Activated T-helper 2 cell treated with anti-CD3 and anti-CD28 coated beads, Interferon-gamma antibody, Interleukin-2, Interleukin-4, amounts not matched to agents 10 μg/mL and 5 μg/mL and 100 μg/mL, durations not matched to agents 14 hours and 24 hours and 36 hours (primary cell): ENCODE data around the gene ZNF396. TPM values are rescaled to one million over a fixed set of nuclear protein-coding genes. Genes with fewer than 3 reads are reported as not detected.

Source experiments
- DNase-seq: peaks from one replicate; pipeline ENCODE4 v3.0.0; 2021; ENCODE audit warnings: low spot score
- H3K27ac Mint-ChIP-seq: one replicate; pipeline ENCODE4 v1.8.0; 2021; ENCODE audit warnings: mixed read lengths
- H3K27me3 Mint-ChIP-seq: one replicate; pipeline ENCODE4 v1.8.0; 2021; ENCODE audit warnings: low read depth, mixed read lengths
- H3K36me3 Mint-ChIP-seq: one replicate; pipeline ENCODE4 v1.8.0; 2021; ENCODE audit warnings: low read depth, mixed read lengths
- H3K4me1 Mint-ChIP-seq: one replicate; pipeline ENCODE4 v1.8.0; 2021; ENCODE audit warnings: low read depth, mixed read lengths
- H3K4me3 Mint-ChIP-seq: one replicate; pipeline ENCODE4 v1.8.0; 2021; ENCODE audit warnings: low read depth, mild to moderate bottlenecking, moderate library complexity, mixed read lengths
- H3K9me3 Mint-ChIP-seq: one replicate; pipeline ENCODE4 v1.8.0; 2021; ENCODE audit warnings: mixed read lengths
- intact Hi-C: fragments of 100-400 bp; cut with micrococcal nuclease; formaldehyde crosslinking; loops from one replicate; pipeline ENCODE4 v1.15.1; 2023
- total RNA-seq: library from RNA; stranded (reverse); gene quantifications from 2 replicates; pipeline ENCODE4 v1.2.3, GENCODE V29; 2022

Gene ZNF396
- total RNA-seq, 1 donor from 2014 or later = 0.32 TPM

GRCh38 chr18:35407871-35408481, 30.8 kb upstream of the ZNF396 start:
- DNase-seq = no peak
- H3K27me3 Mint-ChIP-seq = peaks cover 13% of the 10 kb centered on the region
- intact Hi-C loops = no loop called here
- no peak overlapping the region for H3K27ac Mint-ChIP-seq
- no peaks in the 10 kb centered on the region for H3K36me3 Mint-ChIP-seq
- peaks cover 4% of the 10 kb centered on the region for H3K4me1 Mint-ChIP-seq
- no peaks in the 10 kb centered on the region for H3K9me3 Mint-ChIP-seq
- H3K4me3 Mint-ChIP-seq = no peak overlapping the region

DNA sequence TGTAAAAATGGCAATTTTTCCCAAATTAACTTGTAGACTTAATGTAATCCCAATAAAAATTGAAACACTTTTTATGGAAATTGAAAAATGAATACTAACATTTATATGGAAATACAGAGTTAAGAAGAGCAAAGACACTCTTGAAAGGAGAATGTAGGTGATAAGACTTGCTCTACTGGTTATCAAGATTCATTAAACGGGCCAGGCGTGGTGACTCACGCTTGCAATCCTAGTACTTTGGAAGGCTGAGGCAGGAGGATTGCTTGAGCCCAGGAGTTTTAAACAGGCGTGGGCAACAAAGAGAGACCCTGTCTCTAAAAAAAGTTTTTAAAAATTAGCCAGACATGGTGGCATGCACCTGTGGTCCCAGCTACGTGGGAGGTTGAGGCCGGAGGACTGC, 29.5 kb upstream of the ZNF396 start:
- no peak overlapping the region for H3K4me3 Mint-ChIP-seq
- intact Hi-C loops = no loop called here
- no peak overlapping the region for H3K27ac Mint-ChIP-seq
- no peaks in the 10 kb centered on the region for H3K4me1 Mint-ChIP-seq
- H3K27me3 Mint-ChIP-seq = peaks cover 13% of the 10 kb centered on the region
- no peaks in the 10 kb centered on the region for H3K36me3 Mint-ChIP-seq
- DNase-seq = no peak
- no peaks in the 10 kb centered on the region for H3K9me3 Mint-ChIP-seq

DNA sequence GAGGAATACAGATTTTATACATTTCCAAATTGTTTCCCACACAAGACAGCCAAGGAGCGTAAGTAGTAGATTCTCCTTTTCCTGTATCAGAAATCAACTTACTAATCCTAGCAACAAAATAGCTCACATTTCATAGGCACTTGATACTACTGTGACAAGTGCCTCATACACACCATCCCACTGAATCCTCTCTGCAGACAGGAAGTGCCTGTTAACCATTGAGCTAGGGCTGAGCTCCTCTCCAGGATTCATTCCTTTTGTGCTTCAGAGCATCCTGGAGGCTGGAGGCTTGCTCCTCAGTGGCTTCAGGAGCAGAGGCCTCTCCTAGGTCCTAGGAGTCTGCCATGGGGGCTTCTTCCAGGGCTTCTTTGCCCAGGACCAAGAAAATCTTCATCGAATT, 20.8 kb upstream of the ZNF396 start:
- intact Hi-C loops = no loop called here
- Mint-ChIP-seq H3K4me3 (no peak overlapping the region), H3K36me3 (no peaks in the 10 kb centered on the region), H3K27me3 (peaks cover 6% of the 10 kb centered on the region), H3K9me3 (no peaks in the 10 kb centered on the region), H3K27ac (no peak overlapping the region), H3K4me1 (no peaks in the 10 kb centered on the region)
- no peak for DNase-seq

GRCh38 chr18:35393716-35394115, 16.6 kb upstream of the ZNF396 start:
- no peaks in the 10 kb centered on the region for H3K9me3 Mint-ChIP-seq
- no peaks in the 10 kb centered on the region for H3K4me1 Mint-ChIP-seq
- no peak overlapping the region for H3K27ac Mint-ChIP-seq
- DNase-seq = no peak
- no peaks in the 10 kb centered on the region for H3K36me3 Mint-ChIP-seq
- H3K4me3 Mint-ChIP-seq = no peak overlapping the region
- intact Hi-C loops = no loop called here
- H3K27me3 Mint-ChIP-seq = peaks cover 7% of the 10 kb centered on the region

DNA sequence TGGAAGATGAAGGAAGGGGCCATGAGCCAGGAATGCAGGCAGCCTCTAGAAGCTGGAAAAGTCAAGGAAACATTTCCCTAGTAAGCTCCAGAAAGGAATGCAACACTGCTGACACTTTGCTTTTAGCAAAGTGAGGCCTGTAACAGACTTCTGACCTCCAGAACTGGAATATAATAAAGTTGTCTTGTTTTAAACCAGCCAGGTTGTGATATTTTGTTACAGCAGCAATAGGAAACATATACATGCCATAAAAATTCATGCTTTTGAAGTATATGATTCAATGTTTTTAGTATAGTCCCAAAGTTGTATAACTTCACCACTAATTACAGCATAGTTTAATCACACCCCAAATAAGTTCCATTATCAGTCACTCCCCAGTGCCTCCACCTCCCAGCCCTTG, 15.2 kb upstream of the ZNF396 start:
- no peak overlapping the region for H3K4me3 Mint-ChIP-seq
- no peaks in the 10 kb centered on the region for H3K9me3 Mint-ChIP-seq
- DNase-seq = no peak
- no peaks in the 10 kb centered on the region for H3K4me1 Mint-ChIP-seq
- H3K27ac Mint-ChIP-seq = no peak overlapping the region
- H3K36me3 Mint-ChIP-seq = no peaks in the 10 kb centered on the region
- H3K27me3 Mint-ChIP-seq = peaks cover 12% of the 10 kb centered on the region
- intact Hi-C loops = no loop called here

- H3K27me3 Mint-ChIP-seq = peaks cover 12% of the 10 kb centered on the region
- H3K4me3 Mint-ChIP-seq = no peak overlapping the region
- no peaks in the 10 kb centered on the region for H3K9me3 Mint-ChIP-seq
- intact Hi-C loops = no loop called here
- no peak overlapping the region for H3K27ac Mint-ChIP-seq
- H3K4me1 Mint-ChIP-seq = peaks cover 5% of the 10 kb centered on the region
- H3K36me3 Mint-ChIP-seq = no peaks in the 10 kb centered on the region
- no peak for DNase-seq
Observed at GRCh38 chr18:35390951-35391700, 14.0 kb upstream of the ZNF396 start.

GRCh38 chr18:35389095-35389618, 12.0 kb upstream of the ZNF396 start:
- Mint-ChIP-seq H3K9me3 (no peaks in the 10 kb centered on the region), H3K4me1 (peaks cover 5% of the 10 kb centered on the region), H3K36me3 (no peaks in the 10 kb centered on the region), H3K4me3 (no peak overlapping the region), H3K27ac (no peak overlapping the region), H3K27me3 (peaks cover 16% of the 10 kb centered on the region)
- intact Hi-C loops = loop anchor here (5.0 to 10.0 kb wide), 2 partner anchors 157 to 566 kb away; no protein-coding TSS in a partner anchor
- DNase-seq = no peak

DNA sequence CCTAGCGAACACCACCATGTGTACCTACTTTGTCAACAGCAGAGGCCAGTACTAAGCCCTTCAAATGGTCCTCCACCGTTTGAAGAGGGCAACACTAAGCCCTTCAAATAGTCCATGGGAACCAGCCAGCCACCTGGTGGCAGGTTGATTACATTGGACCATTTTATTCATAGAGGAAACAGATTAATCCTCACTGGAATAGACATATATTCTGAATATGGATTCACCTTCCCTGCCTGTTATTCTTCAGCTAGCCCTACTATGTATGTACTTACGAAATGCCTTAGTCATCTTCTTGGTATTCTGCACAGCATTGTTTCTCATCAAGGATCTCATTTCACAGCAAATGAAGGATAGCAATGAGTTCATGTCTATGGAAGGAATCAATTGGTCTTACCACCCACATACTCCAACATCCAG, 10.0 kb upstream of the ZNF396 start:
- Mint-ChIP-seq H3K4me3 (no peak overlapping the region), H3K36me3 (no peaks in the 10 kb centered on the region), H3K27ac (no peak overlapping the region), H3K27me3 (peaks cover 19% of the 10 kb centered on the region), H3K9me3 (no peaks in the 10 kb centered on the region), H3K4me1 (peaks cover 5% of the 10 kb centered on the region)
- no peak for DNase-seq
- intact Hi-C loops = loop anchor here (5.0 to 10.0 kb wide), 2 partner anchors 155 to 568 kb away; no protein-coding TSS in a partner anchor

- Mint-ChIP-seq H3K36me3 (no peaks in the 10 kb centered on the region), H3K27ac (no peak overlapping the region), H3K4me1 (peaks cover 5% of the 10 kb centered on the region), H3K4me3 (no peak overlapping the region), H3K27me3 (peaks cover 19% of the 10 kb centered on the region), H3K9me3 (no peaks in the 10 kb centered on the region)
- intact Hi-C loops = loop anchor here (5.0 to 10.0 kb wide), 2 partner anchors 154 to 568 kb away; no protein-coding TSS in a partner anchor
- DNase-seq = peak; percentile 40
Observed at GRCh38 chr18:35386600-35387100, 9.5 kb upstream of the ZNF396 start.

GRCh38 chr18:35383136-35383535, 6.0 kb upstream of the ZNF396 start:
- intact Hi-C loops = loop anchor here (10.0 kb wide), 1 partner anchor 572 kb away; no protein-coding TSS in a partner anchor
- peaks cover 27% of the 10 kb centered on the region for H3K27me3 Mint-ChIP-seq
- H3K36me3 Mint-ChIP-seq = no peaks in the 10 kb centered on the region
- DNase-seq = no peak
- H3K4me3 Mint-ChIP-seq = no peak overlapping the region
- no peaks in the 10 kb centered on the region for H3K9me3 Mint-ChIP-seq
- H3K4me1 Mint-ChIP-seq = peaks cover 5% of the 10 kb centered on the region
- H3K27ac Mint-ChIP-seq = no peak overlapping the region

GRCh38 chr18:35379421-35379820, 2.3 kb upstream of the ZNF396 start:
- Mint-ChIP-seq H3K9me3 (no peaks in the 10 kb centered on the region), H3K27me3 (peaks cover 27% of the 10 kb centered on the region), H3K27ac (no peak overlapping the region), H3K36me3 (no peaks in the 10 kb centered on the region), H3K4me1 (peaks cover 8% of the 10 kb centered on the region), H3K4me3 (no peak overlapping the region)
- DNase-seq = no peak
- intact Hi-C loops = no loop called here

DNA sequence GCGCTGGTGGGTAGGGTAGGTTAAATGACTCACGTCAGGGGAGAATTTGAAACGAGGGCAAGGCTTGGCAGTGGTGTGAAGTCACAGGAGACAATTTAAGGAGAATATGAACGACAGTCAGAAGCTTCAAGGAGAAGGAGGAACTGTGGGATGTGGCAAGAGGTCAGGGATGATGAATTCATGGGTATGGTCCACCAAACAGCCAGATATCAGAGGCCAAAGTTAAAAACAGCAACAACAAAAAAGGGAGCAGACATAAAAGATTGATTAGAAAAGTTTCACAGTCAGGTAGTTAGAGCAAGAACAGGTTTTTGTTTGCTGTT, 1.4 kb upstream of the ZNF396 start:
- DNase-seq = no peak
- Mint-ChIP-seq H3K36me3 (no peaks in the 10 kb centered on the region), H3K27ac (no peak overlapping the region), H3K4me1 (peaks cover 8% of the 10 kb centered on the region), H3K27me3 (peaks cover 22% of the 10 kb centered on the region), H3K4me3 (no peak overlapping the region), H3K9me3 (no peaks in the 10 kb centered on the region)
- intact Hi-C loops = no loop called here
